ENCODE measurements around the gene HPCAL1. TPM values are rescaled to one million over a fixed set of nuclear protein-coding genes. Genes with fewer than 3 reads are reported as not detected.

HPCAL1 gene
- total RNA-seq, 1 experiment from 2014 or later, result 22.0 TPM

- peak; percentile 55 for DNase-seq
- H3K4me3 ChIP-seq (ENCODE audit: insufficient read depth, low read depth, low read length), result no peak overlapping the region
- H3K27me3 ChIP-seq (ENCODE audit: control insufficient read depth, insufficient read depth, low read length), result no peaks in the 10 kb centered on the region
- H3K36me3 ChIP-seq (replicated peaks; ENCODE audit: control insufficient read depth, insufficient read depth, low read length), result no peaks in the 10 kb centered on the region
Measured at GRCh38 chr2:10333247-10333613, 30.5 kb downstream of the HPCAL1 start.

GRCh38 chr2:10333966-10334365 lies 31.3 kb downstream of the HPCAL1 start:
- DNase-seq, result no peak

GRCh38 chr2:10335046-10335840 lies 32.5 kb downstream of the HPCAL1 start:
- Histone ChIP-seq H3K27me3 (ENCODE audit: control insufficient read depth, insufficient read depth, low read length) (no peaks in the 10 kb centered on the region), H3K36me3 (replicated peaks; ENCODE audit: control insufficient read depth, insufficient read depth, low read length) (no peaks in the 10 kb centered on the region), H3K4me3 (ENCODE audit: insufficient read depth, low read depth, low read length) (no peak overlapping the region)
- DNase-seq, result no peak

More at GRCh38 chr2:10333966-10334365, 31.3 kb downstream of the HPCAL1 start:
- Histone ChIP-seq H3K36me3 (replicated peaks; ENCODE audit: control insufficient read depth, insufficient read depth, low read length) (no peaks in the 10 kb centered on the region), H3K4me3 (ENCODE audit: insufficient read depth, low read depth, low read length) (no peak overlapping the region), H3K27me3 (ENCODE audit: control insufficient read depth, insufficient read depth, low read length) (no peaks in the 10 kb centered on the region)

- no peak for DNase-seq
- Histone ChIP-seq H3K27me3 (ENCODE audit: control insufficient read depth, insufficient read depth, low read length) (no peaks in the 10 kb centered on the region), H3K4me3 (ENCODE audit: insufficient read depth, low read depth, low read length) (no peak overlapping the region), H3K36me3 (replicated peaks; ENCODE audit: control insufficient read depth, insufficient read depth, low read length) (no peaks in the 10 kb centered on the region)
Measured at GRCh38 chr2:10336283-10336682, 33.6 kb downstream of the HPCAL1 start.

GRCh38 chr2:10337449-10338269 lies 35.0 kb downstream of the HPCAL1 start:
- Histone ChIP-seq H3K36me3 (replicated peaks; ENCODE audit: control insufficient read depth, insufficient read depth, low read length) (no peaks in the 10 kb centered on the region), H3K4me3 (ENCODE audit: insufficient read depth, low read depth, low read length) (no peak overlapping the region), H3K27me3 (ENCODE audit: control insufficient read depth, insufficient read depth, low read length) (no peaks in the 10 kb centered on the region)
- DNase-seq, result no peak

- Histone ChIP-seq H3K36me3 (replicated peaks; ENCODE audit: control insufficient read depth, insufficient read depth, low read length) (no peaks in the 10 kb centered on the region), H3K27me3 (ENCODE audit: control insufficient read depth, insufficient read depth, low read length) (no peaks in the 10 kb centered on the region), H3K4me3 (ENCODE audit: insufficient read depth, low read depth, low read length) (no peak overlapping the region)
- no peak for DNase-seq
Measured at GRCh38 chr2:10338270-10339188, 35.8 kb downstream of the HPCAL1 start.

- no peak for DNase-seq
- H3K36me3 ChIP-seq (replicated peaks; ENCODE audit: control insufficient read depth, insufficient read depth, low read length), result no peaks in the 10 kb centered on the region
- H3K27me3 ChIP-seq (ENCODE audit: control insufficient read depth, insufficient read depth, low read length), result no peaks in the 10 kb centered on the region
- no peak overlapping the region for H3K4me3 ChIP-seq (ENCODE audit: insufficient read depth, low read depth, low read length)
Measured at GRCh38 chr2:10339647-10340592, 37.2 kb downstream of the HPCAL1 start.

- no peaks in the 10 kb centered on the region for H3K27me3 ChIP-seq (ENCODE audit: control insufficient read depth, insufficient read depth, low read length)
- no peak overlapping the region for H3K4me3 ChIP-seq (ENCODE audit: insufficient read depth, low read depth, low read length)
- no peaks in the 10 kb centered on the region for H3K36me3 ChIP-seq (replicated peaks; ENCODE audit: control insufficient read depth, insufficient read depth, low read length)
- no peak for DNase-seq
Measured at GRCh38 chr2:10340593-10340975, 37.9 kb downstream of the HPCAL1 start.

- no peaks in the 10 kb centered on the region for H3K27me3 ChIP-seq (ENCODE audit: control insufficient read depth, insufficient read depth, low read length)
- H3K4me3 ChIP-seq (ENCODE audit: insufficient read depth, low read depth, low read length), result no peak overlapping the region
- no peak for DNase-seq
- no peaks in the 10 kb centered on the region for H3K36me3 ChIP-seq (replicated peaks; ENCODE audit: control insufficient read depth, insufficient read depth, low read length)
Measured at GRCh38 chr2:10341193-10341592, 38.5 kb downstream of the HPCAL1 start.

- Histone ChIP-seq H3K4me3 (ENCODE audit: insufficient read depth, low read depth, low read length) (no peak overlapping the region), H3K27me3 (ENCODE audit: control insufficient read depth, insufficient read depth, low read length) (no peaks in the 10 kb centered on the region), H3K36me3 (replicated peaks; ENCODE audit: control insufficient read depth, insufficient read depth, low read length) (no peaks in the 10 kb centered on the region)
- DNase-seq, result no peak
Measured at GRCh38 chr2:10342245-10342951, 39.7 kb downstream of the HPCAL1 start.

GRCh38 chr2:10343191-10343590 lies 40.5 kb downstream of the HPCAL1 start:
- no peak overlapping the region for H3K4me3 ChIP-seq (ENCODE audit: insufficient read depth, low read depth, low read length)
- H3K36me3 ChIP-seq (replicated peaks; ENCODE audit: control insufficient read depth, insufficient read depth, low read length), result no peaks in the 10 kb centered on the region
- DNase-seq, result no peak
- no peaks in the 10 kb centered on the region for H3K27me3 ChIP-seq (ENCODE audit: control insufficient read depth, insufficient read depth, low read length)

- DNase-seq, result no peak
- no peaks in the 10 kb centered on the region for H3K27me3 ChIP-seq (ENCODE audit: control insufficient read depth, insufficient read depth, low read length)
- no peaks in the 10 kb centered on the region for H3K36me3 ChIP-seq (replicated peaks; ENCODE audit: control insufficient read depth, insufficient read depth, low read length)
- H3K4me3 ChIP-seq (ENCODE audit: insufficient read depth, low read depth, low read length), result no peak overlapping the region
Measured at GRCh38 chr2:10343658-10344057, 41.0 kb downstream of the HPCAL1 start.
